HG03521 (cell line): ENCODE measurements around the gene SLC6A19.
"Not testable (repeated sequence)": the region's sequence is repeated elsewhere in the genome, so short reads cannot be mapped to it uniquely, and the experiment has no call there.

Source experiments
- ATAC-seq: cut with Tn5 transposase; IDR thresholded peaks from one replicate; pipeline ENCODE4 v1.9.1; 2021; ENCODE audit warnings: mild to moderate bottlenecking, moderate library complexity; ENCODE audit not compliant: unreplicated experiment

The SLC6A19 gene

DNA sequence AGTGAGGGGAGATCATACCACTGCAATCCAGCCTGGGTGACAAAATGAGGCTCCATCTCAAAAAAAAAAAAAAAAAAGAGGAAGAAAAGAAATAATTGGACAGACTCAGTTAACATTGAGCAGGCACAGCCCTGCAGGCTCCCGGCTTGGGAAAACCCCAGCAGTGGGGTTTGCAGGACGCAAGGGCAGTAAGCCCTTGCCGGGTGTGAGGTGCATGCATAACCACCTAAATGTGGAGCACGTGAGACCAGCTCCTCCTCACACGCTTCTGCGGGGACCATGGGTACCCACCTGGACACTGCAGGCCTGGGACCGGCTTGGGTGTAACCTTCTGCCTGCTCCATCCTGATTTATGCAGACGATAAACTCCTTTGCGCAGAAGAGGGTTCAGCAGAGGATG lies 19.0 kb downstream of the SLC6A19 start:
- ATAC-seq = no peak

GRCh38 chr5:1220831-1221230 lies 19.4 kb downstream of the SLC6A19 start:
- ATAC-seq = no peak

- ATAC-seq = no peak
Observed at GRCh38 chr5:1221721-1222120, 20.3 kb downstream of the SLC6A19 start.

DNA sequence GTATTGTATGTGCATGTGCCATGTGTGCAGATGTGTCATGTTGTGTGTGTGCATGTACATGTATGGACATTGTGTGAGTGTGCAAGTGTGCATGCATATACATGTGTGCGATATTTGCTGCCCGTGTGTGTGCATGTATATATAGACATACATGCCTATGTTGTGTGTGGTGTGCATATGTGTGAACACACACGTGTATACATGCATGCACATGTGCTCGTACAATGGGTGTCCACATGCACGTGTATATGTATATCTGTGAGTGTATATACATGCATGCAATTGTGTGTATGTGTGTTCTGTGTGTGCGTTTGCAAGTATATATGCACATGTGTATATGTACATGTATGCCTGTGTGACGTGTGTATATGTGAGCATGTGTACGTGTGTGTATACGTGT lies 20.8 kb downstream of the SLC6A19 start:
- ATAC-seq = no peak

- ATAC-seq = no peak
Observed at GRCh38 chr5:1222621-1223277, 21.4 kb downstream of the SLC6A19 start.

DNA sequence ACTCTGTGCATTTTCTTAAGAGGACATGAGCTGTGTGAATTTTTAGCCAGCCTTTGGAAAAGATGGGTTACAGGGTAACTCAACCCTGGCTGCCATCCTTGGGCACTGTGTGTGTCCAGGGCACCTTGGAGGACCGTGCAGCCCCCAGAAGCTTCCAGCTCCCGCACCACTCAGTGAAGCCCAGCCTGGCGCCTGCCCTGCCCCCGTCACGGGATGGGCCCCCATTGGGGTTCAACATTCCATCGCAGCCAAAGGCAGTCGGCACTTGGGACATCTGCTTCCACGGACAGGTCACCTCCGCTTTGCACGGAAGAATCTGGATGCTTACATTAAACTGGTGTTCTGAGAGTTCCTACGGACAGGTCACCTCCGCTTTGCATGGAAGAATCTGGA lies 21.9 kb downstream of the SLC6A19 start:
- ATAC-seq = no peak

DNA sequence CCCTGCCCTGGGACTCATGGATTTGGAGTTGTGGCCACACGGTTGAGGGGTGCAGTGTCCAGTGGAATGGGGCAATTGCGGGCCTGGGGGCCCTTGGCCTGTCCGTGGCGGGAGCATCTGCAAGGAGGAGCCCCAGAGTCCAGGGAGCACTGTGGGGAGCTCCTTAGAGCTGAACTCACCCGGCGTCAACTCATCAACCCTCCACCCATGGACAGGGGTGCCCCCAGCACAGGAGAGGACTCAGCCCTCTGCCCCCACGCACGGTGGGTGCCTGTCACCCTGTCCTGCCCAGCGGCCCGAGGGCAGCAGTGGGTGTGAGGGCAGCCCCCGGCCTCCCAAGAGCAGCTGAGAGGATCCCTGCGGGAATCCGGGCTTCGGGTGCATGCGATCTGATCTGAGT lies 23.2 kb downstream of the SLC6A19 start:
- ATAC-seq = no peak

GRCh38 chr5:1225081-1225480 lies 23.7 kb downstream of the SLC6A19 start, which contains the start of gene SLC6A18:
Gene SLC6A18, plus strand, starts transcription at chr5:1225381. Its CDS starts 97 bp downstream, at chr5:1225478.
- no peak for ATAC-seq

DNA sequence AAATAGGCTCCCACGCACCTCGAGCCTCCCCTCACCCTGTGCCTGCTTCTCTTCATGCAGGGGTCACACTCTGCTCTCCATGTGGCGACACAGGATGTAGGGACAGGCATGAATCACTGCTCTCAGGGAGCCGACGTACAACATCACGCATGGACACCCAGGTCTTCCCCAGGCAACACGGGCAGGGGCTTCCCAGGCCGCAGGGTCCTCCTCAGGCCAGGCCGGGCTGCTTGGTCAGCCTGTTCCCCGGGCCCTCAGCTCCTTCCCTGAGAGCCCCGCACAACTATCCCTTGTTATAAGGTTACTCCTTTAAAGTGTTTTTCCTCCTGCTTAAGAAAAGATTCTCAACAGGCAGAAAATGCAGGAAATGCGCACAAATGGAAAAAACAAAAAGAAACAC lies 24.8 kb downstream of the SLC6A19 start:
- ATAC-seq = no peak

- no peak for ATAC-seq
Observed at GRCh38 chr5:1226839-1227581, 25.6 kb downstream of the SLC6A19 start.

DNA sequence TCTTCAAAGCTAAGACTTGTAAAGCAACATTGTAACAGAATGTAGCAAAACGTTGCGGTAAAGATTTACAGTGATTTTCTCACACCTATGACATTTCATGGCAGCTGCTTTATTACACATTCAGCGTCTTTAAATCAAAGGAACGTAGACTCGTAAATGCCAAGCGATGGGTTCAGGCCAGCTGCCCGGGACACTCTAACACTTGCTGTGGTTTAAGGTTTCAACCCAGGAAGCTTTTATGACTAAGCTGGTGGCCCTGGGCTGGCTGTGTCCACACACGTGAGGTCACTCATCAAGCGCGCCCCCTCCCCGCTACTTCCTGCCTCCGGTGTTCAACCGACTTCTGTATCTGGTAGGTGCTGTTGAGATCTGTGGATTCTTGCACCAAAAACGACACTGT lies 26.3 kb downstream of the SLC6A19 start:
- ATAC-seq = no peak

- no peak for ATAC-seq
Observed at GRCh38 chr5:1228120-1228519, 26.7 kb downstream of the SLC6A19 start.

- not testable (repeated sequence) for ATAC-seq
Observed at GRCh38 chr5:1229023-1229422, 27.6 kb downstream of the SLC6A19 start.

DNA sequence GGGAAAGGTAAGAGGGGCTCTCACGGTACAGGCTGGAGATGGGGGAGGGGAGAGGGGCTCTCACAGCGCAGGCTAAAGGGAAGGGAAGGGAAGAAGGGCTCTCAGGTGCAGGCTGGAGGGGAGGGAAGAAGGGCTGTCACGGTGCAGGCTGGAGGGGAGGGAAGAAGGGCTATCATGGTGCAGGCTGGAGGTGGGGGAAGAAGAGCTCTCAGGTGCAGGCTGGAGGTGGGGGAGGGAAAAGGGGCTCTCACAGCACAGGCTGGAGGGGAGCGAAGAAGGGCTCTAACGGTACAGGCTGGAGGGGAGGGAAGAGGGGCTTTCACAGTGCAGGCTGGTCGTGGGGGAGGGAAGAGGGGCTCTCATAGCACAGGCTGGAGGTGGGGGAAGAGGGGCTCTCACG lies 28.4 kb downstream of the SLC6A19 start:
- ATAC-seq = no peak

- ATAC-seq = no peak
Observed at GRCh38 chr5:1230551-1230950, 29.2 kb downstream of the SLC6A19 start.

- no peak for ATAC-seq
Observed at GRCh38 chr5:1231354-1231905, 30.0 kb downstream of the SLC6A19 start.

- ATAC-seq = no peak
Observed at GRCh38 chr5:1232780-1233179, 31.4 kb downstream of the SLC6A19 start.

GRCh38 chr5:1235379-1235778 lies 34.0 kb downstream of the SLC6A19 start:
- ATAC-seq = no peak

DNA sequence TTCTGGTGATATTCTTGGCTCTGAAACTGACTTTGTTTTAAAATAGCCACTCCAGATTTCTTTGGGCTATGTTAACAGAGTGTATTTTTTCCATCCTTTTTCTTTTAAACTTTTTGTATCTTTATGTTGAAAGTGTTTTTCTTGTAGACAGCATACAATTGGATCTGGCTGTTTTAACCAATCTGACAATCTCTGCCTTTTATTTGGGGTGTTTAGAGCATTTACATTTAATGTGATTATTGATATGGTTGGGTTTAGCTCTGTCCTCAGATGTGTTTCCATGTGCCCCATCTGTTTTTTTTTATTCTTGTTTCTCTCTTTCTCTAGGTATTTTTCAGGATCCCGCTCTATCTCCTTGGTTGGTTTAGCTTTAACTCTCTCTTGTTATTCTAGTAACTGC lies 34.4 kb downstream of the SLC6A19 start:
- ATAC-seq = no peak

DNA sequence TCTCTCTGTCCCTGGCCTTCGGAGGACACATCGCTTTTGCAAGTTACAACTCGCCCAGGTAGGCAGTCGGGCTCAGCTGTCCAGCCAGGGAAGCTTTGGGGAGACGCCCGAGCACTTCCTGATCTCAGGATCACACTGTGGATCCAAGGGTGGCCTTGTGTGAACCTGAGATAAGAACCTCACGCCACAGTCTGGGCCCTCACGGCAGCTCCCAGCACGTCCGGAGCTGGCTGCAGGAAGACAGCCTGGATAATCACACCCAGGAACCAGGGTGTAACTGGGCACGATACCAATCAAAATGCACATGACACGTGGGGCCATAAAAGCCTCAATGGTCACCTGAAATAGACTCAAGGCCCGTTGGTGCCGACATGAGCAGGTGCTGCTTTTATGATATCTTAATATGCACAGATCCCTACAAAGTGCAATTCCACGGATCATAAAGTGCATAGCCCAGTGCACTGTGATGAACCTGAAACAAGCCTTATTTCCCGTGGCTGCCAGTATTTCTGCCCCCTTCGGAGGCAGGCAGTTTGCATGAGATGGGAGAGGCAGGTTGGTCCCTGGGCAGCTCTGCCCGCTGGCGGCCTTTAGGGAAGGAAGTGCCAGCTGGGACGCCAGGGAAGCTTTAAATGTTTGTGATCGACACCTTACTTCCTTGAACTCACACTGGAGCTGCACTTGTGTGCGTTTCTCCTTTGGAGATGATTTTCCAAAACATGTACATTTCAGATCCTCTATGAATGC lies 38.3 kb downstream of the SLC6A19 start:
- ATAC-seq = no peak

DNA sequence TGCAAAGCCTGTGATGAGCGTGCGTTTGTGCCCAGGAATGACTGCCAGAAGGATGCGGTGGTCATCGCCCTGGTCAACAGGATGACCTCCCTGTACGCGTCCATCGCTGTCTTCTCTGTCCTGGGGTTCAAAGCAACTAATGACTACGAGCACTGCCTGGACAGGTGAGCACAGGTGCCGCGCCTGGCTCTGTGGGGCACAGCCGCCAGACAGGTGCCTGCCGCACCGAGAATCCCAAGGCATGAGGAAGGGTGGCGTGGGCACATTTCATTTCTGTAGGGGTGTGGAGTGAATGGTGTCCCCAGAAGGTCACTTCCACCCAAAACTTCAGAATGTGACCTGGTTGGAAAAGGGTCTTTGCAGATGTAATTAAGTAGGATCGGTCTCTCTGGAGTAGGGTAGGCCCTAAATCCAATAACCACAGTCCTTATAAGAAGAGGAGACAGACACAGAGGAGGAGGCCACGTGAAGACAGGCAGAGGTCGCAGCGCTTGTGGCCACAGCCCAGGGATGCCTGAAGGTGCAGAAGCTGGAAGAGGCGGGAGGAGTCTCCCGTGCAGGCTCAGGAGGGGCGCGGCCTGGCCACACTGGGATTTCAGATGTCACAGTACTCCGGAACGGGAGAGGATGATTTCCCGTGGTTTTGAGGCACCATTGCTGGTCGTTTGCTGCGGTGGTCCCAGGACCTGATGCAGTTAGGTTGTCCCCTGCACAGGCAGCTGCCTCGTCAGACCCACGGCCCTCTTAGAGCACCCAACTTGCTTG lies 39.3 kb downstream of the SLC6A19 start:
- ATAC-seq = no peak
